Measurements from ENCODE around the gene RCL1. TPM values are rescaled to one million over a fixed set of nuclear protein-coding genes. Genes with fewer than 3 reads are reported as not detected.

The RCL1 gene
- total RNA-seq, 1 donor from 2014 or later, result 22.9 TPM

- no peak overlapping the region for H3K4me3 ChIP-seq
- no peaks in the 10 kb centered on the region for H3K27me3 ChIP-seq (ENCODE audit: low read depth)
- H3K36me3 ChIP-seq, result no peaks in the 10 kb centered on the region
- no peak overlapping the region for H3K27ac ChIP-seq
- H3K9me3 ChIP-seq, result no peaks in the 10 kb centered on the region
- no peak for ATAC-seq
- TF ChIP-seq, protein P1, sequence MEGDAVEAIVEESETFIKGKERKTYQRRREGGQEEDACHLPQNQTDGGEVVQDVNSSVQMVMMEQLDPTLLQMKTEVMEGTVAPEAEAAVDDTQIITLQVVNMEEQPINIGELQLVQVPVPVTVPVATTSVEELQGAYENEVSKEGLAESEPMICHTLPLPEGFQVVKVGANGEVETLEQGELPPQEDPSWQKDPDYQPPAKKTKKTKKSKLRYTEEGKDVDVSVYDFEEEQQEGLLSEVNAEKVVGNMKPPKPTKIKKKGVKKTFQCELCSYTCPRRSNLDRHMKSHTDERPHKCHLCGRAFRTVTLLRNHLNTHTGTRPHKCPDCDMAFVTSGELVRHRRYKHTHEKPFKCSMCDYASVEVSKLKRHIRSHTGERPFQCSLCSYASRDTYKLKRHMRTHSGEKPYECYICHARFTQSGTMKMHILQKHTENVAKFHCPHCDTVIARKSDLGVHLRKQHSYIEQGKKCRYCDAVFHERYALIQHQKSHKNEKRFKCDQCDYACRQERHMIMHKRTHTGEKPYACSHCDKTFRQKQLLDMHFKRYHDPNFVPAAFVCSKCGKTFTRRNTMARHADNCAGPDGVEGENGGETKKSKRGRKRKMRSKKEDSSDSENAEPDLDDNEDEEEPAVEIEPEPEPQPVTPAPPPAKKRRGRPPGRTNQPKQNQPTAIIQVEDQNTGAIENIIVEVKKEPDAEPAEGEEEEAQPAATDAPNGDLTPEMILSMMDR (IDR thresholded peaks at IDR 0.05), result no peak
- DNase-seq, result no peak
- peaks cover 19% of the 10 kb centered on the region for H3K4me1 ChIP-seq
- intact Hi-C loops (cut with DNase I), result no loop called here
Observed at GRCh38 chr9:4821133-4821532, 28.4 kb downstream of the RCL1 start.

- no peak for DNase-seq
- intact Hi-C loops (cut with DNase I), result no loop called here
- peaks cover 25% of the 10 kb centered on the region for H3K4me1 ChIP-seq
- ATAC-seq, result peak in 1 of 2 donors; percentile 34
- no peak overlapping the region for H3K4me3 ChIP-seq
- H3K36me3 ChIP-seq, result no peaks in the 10 kb centered on the region
- H3K27ac ChIP-seq, result no peak overlapping the region
- H3K9me3 ChIP-seq, result no peaks in the 10 kb centered on the region
- TF ChIP-seq, protein P1 (IDR thresholded peaks at IDR 0.05), result no peak
- H3K27me3 ChIP-seq (ENCODE audit: low read depth), result no peaks in the 10 kb centered on the region
Observed at GRCh38 chr9:4822057-4822456, 29.3 kb downstream of the RCL1 start.

GRCh38 chr9:4826417-4827166 lies 33.8 kb downstream of the RCL1 start:
- intact Hi-C loops (cut with DNase I), result no loop called here
- Histone ChIP-seq H3K36me3 (peaks cover 4% of the 10 kb centered on the region), H3K4me3 (no peak overlapping the region), H3K4me1 (peaks cover 22% of the 10 kb centered on the region), H3K27me3 (ENCODE audit: low read depth) (no peaks in the 10 kb centered on the region), H3K27ac (no peak overlapping the region), H3K9me3 (no peaks in the 10 kb centered on the region)
- DNase-seq (no peak), ATAC-seq (peak in 1 of 2 donors; percentile 77)
- TF ChIP-seq, protein P1 (IDR thresholded peaks at IDR 0.05), result no peak

- Histone ChIP-seq H3K27me3 (ENCODE audit: low read depth) (no peaks in the 10 kb centered on the region), H3K9me3 (no peaks in the 10 kb centered on the region), H3K36me3 (peaks cover 4% of the 10 kb centered on the region), H3K27ac (no peak overlapping the region), H3K4me3 (no peak overlapping the region), H3K4me1 (peaks cover 16% of the 10 kb centered on the region)
- ATAC-seq (peak in 1 of 2 donors; percentile 49), DNase-seq (no peak)
- TF ChIP-seq, protein P1 (IDR thresholded peaks at IDR 0.05), result no peak
- intact Hi-C loops (cut with DNase I), result no loop called here
Observed at GRCh38 chr9:4827224-4827623, 34.5 kb downstream of the RCL1 start.

DNA sequence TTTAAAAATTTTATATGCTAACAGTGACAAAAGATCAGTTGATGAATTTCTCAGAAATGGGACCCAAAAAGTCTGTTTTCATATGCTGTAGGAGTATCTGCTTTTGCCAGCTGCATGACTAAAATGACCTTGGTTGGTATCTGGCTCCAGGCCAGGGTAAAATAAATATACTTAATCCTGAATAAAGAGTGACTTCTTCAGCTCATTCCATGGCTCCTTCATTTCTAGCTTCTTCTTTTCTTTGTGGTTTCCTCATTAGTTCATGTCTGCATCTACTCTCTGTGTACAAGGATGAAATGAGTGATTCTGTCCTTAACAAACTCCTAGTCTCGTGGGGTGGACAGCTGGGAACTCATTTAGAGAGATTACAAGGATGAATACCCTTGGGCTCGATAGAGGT lies 36.0 kb downstream of the RCL1 start:
- Histone ChIP-seq H3K9me3 (no peaks in the 10 kb centered on the region), H3K27ac (no peak overlapping the region), H3K4me3 (no peak overlapping the region), H3K27me3 (ENCODE audit: low read depth) (no peaks in the 10 kb centered on the region), H3K36me3 (peaks cover 12% of the 10 kb centered on the region), H3K4me1 (peaks cover 16% of the 10 kb centered on the region)
- intact Hi-C loops (cut with DNase I), result no loop called here
- no peak for ATAC-seq
- no peak for DNase-seq
- TF ChIP-seq, protein P1 (IDR thresholded peaks at IDR 0.05), result no peak
